D721Med (cell line): ENCODE results near the gene VAMP3.

Experiments used
- DNase-seq: peaks from one replicate; pipeline ENCODE4 v3.0.0; 2011; ENCODE audit warnings: low spot score; ENCODE audit not compliant: insufficient read length
- FAIRE-seq: peaks from 2 replicates; lab custom pipeline; 2011; peaks lifted over from hg19 to GRCh38; lab: Jason Lieb, UNC
- CTCF ChIP-seq: IDR thresholded peaks from 2 replicates; pipeline ENCODE4 v1.5.1; 2012; ENCODE audit warnings: mild to moderate bottlenecking, control low read depth; ENCODE audit not compliant: insufficient read depth; ENCODE audit errors: missing control alignments

Gene VAMP3

GRCh38 chr1:7826363-7826762, 55.3 kb downstream of the VAMP3 start:
- FAIRE-seq = no peak

GRCh38 chr1:7827126-7827955, 56.2 kb downstream of the VAMP3 start:
- no peak for FAIRE-seq
- DNase-seq = no peak
- no peak for TF ChIP-seq CTCF

More at GRCh38 chr1:7826363-7826762, 55.3 kb downstream of the VAMP3 start:
- DNase-seq = no peak
- no peak for TF ChIP-seq CTCF
